HEK293T (cell line): ENCODE data around the gene ARHGAP10.

Experiments
- ARNT ChIP-seq: fragments of 450-650 bp; IDR thresholded peaks from 2 replicates; pipeline ENCODE4 v1.6.1; 2017; ENCODE audit warnings: mild to moderate bottlenecking
- BHLHE40 ChIP-seq: fragments of 450-650 bp; IDR thresholded peaks from 2 replicates; pipeline ENCODE4 v1.6.1; 2016; ENCODE audit warnings: mild to moderate bottlenecking, moderate library complexity, borderline replicate concordance
- FOXA1 ChIP-seq: fragments of 450-650 bp; IDR thresholded peaks from 2 replicates; pipeline ENCODE4 v1.6.1; 2016; ENCODE audit warnings: mild to moderate bottlenecking
- FOXM1 ChIP-seq: fragments of 450-650 bp; IDR thresholded peaks from 2 replicates; pipeline ENCODE4 v1.6.1; 2017; ENCODE audit warnings: mild to moderate bottlenecking, borderline replicate concordance
- LEF1 ChIP-seq: fragments of 450-650 bp; IDR thresholded peaks from 2 replicates; pipeline ENCODE4 v1.6.1; 2017; ENCODE audit warnings: mild to moderate bottlenecking, borderline replicate concordance
- SP1 ChIP-seq: fragments of 450-650 bp; IDR thresholded peaks from 2 replicates; pipeline ENCODE4 v1.6.1; 2017
- SUZ12 ChIP-seq: fragments of 450-650 bp; IDR thresholded peaks from 2 replicates; pipeline ENCODE4 v1.6.1; 2016; ENCODE audit warnings: mild to moderate bottlenecking
- TF ChIP-seq, protein P1 (sequence below): fragments of 450-650 bp; IDR thresholded peaks from 2 replicates; pipeline ENCODE4 v1.6.1; 2016

DNA sequence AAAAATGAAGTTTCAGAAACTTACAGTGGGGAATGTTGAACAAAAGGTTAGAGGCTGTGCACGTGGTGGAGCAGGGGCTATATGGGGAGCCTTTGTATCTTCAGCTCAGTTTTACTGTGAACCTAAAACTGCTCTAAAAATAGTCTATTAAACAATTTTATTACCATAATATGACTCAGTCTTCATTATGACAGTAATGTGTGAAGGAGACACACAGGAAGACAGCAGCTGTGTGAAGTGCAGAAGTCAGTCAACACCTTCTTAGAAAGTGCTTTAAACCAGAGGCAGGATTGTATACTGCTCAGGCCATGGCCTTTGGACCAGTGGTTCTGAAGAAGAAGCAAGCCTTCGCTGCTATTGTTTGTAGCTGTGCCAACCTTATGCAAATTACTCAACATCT is 89.7 kb downstream of the ARHGAP10 start:
- no peak for TF ChIP-seq ARNT
- TF ChIP-seq LEF1, result no peak
- TF ChIP-seq BHLHE40, result no peak
- TF ChIP-seq SUZ12, result no peak
- no peak for TF ChIP-seq SP1
- TF ChIP-seq, protein P1, sequence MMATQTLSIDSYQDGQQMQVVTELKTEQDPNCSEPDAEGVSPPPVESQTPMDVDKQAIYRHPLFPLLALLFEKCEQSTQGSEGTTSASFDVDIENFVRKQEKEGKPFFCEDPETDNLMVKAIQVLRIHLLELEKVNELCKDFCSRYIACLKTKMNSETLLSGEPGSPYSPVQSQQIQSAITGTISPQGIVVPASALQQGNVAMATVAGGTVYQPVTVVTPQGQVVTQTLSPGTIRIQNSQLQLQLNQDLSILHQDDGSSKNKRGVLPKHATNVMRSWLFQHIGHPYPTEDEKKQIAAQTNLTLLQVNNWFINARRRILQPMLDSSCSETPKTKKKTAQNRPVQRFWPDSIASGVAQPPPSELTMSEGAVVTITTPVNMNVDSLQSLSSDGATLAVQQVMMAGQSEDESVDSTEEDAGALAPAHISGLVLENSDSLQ, result no peak
- no peak for TF ChIP-seq FOXM1
- TF ChIP-seq FOXA1, result no peak
